GM19395 (cell line): ENCODE results near the gene ZNF74.

Source experiments
- ATAC-seq: cut with Tn5 transposase; IDR thresholded peaks from one replicate; pipeline ENCODE4 v1.9.1; 2021; ENCODE audit warnings: mild to moderate bottlenecking, moderate library complexity; ENCODE audit not compliant: unreplicated experiment

Gene ZNF74

GRCh38 chr22:20430720-20431510 is 37.0 kb downstream of the ZNF74 start:
- no peak for ATAC-seq

GRCh38 chr22:20431511-20432192 is 37.7 kb downstream of the ZNF74 start:
- ATAC-seq, result no peak

- ATAC-seq, result no peak
These were observed 38.3 kb downstream of the ZNF74 start for GRCh38 chr22:20432244-20432686.

- ATAC-seq, result no peak
These were observed 39.2 kb downstream of the ZNF74 start for GRCh38 chr22:20433191-20433590.

- no peak for ATAC-seq
These were observed 39.8 kb downstream of the ZNF74 start for GRCh38 chr22:20433686-20434241.

GRCh38 chr22:20434264-20434751 is 40.4 kb downstream of the ZNF74 start:
- ATAC-seq, result no peak

- ATAC-seq, result no peak
These were observed 40.8 kb downstream of the ZNF74 start for GRCh38 chr22:20434773-20435172.

- no peak for ATAC-seq
These were observed 41.7 kb downstream of the ZNF74 start for GRCh38 chr22:20435436-20436306.

GRCh38 chr22:20436307-20436767 is 42.4 kb downstream of the ZNF74 start:
- no peak for ATAC-seq

GRCh38 chr22:20436768-20437612 is 43.0 kb downstream of the ZNF74 start:
- ATAC-seq, result no peak

GRCh38 chr22:20437613-20438426 is 43.9 kb downstream of the ZNF74 start, which contains the start of gene SCARF2:
SCARF2 (minus strand) TSS chr22:20437825; CDS start chr22:20437754, 71 bp downstream.
- no peak for ATAC-seq

GRCh38 chr22:20438427-20438677 is 44.4 kb downstream of the ZNF74 start:
- no peak for ATAC-seq

- no peak for ATAC-seq
These were observed 44.9 kb downstream of the ZNF74 start for GRCh38 chr22:20438678-20439492.

- no peak for ATAC-seq
These were observed 45.6 kb downstream of the ZNF74 start for GRCh38 chr22:20439556-20439927.

GRCh38 chr22:20439928-20440575 is 46.1 kb downstream of the ZNF74 start:
- ATAC-seq, result no peak

- no peak for ATAC-seq
These were observed 47.0 kb downstream of the ZNF74 start for GRCh38 chr22:20440637-20441591.
